Hematopoietic multipotent progenitor cell treated with erythropoietin and hydrocortisone succinate and interleukin-3 and kit ligand, for 15 days (in vitro differentiated cells): Measurements from ENCODE around the gene TRABD2B.
"Not testable (repeated sequence)": the region's sequence is repeated elsewhere in the genome, so short reads cannot be mapped to it uniquely, and the experiment has no call there.

ENCODE experiments used
- DNase-seq: peaks from one replicate; pipeline ENCODE4 v3.0.0-alpha.2; 2015; ENCODE audit warnings: low spot score

The TRABD2B gene

DNA sequence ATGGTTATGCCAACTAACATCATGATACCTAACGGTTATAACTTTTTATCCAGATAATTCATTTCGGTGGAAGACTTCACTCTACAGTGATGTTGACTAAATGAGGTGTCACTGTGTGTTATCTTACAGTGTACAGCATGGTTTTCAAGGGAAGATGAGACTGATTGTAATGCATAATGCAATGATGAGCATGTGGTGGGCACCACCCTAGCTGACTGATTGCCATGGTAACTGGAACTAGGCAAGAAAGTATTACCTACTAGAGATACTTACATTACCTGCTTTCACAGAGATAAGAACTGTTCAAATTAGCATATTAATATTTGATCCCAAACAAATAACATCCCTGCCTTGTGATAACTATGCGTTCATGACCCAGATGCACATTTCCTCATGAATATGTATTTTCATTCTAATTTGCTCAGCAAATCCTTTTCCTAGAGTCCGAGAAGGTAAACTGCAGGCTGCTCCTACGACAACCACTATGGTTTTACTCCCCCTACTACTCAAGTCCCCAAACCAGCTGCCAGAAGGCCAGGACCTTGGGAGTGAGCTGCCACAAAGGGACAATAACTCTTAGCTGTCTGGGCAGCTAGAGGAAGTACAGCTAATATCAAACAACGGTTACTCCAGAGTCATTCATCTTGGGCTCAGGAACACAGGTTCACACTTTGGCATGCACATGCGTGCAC lies 29.2 kb downstream of the TRABD2B start:
- no peak for DNase-seq

DNA sequence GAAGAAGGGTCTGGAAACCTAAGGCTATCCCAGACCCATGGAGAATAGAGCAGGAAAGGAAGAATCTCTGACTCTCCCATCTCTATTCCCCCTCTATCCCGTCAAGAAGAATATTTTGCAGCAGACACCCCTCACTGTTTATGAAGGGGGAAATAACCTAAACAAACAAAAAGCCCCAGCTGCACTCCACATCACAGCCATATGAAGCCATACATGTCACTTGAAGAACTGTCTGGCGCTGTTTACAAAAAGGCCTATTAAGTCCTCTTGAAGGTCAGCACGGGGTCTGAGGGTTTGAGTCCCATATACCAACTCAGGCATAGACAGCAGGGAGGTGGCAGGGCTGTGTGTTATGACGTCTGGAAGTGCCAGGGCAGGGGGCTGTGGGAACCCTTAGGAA lies 31.4 kb downstream of the TRABD2B start:
- no peak for DNase-seq

DNA sequence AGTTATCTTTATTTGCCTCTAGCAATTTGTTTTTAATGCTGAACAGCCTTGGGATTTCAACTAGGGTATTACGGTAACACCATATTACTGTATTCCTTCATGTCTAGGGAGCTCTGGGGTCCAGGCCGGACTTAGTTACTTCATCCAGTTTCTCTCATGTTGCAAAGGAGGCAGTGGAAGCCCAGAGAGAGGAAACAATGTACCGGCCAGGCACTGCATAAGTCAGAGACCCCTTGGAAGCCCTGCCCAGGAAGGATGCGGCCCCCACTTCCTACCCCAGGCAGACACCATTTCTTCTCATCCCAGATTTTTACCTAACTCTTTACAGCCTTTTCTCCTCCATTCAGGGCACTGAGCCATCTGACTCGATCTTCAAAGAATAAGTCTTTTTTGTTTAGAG lies 32.5 kb downstream of the TRABD2B start:
- DNase-seq: no peak

DNA sequence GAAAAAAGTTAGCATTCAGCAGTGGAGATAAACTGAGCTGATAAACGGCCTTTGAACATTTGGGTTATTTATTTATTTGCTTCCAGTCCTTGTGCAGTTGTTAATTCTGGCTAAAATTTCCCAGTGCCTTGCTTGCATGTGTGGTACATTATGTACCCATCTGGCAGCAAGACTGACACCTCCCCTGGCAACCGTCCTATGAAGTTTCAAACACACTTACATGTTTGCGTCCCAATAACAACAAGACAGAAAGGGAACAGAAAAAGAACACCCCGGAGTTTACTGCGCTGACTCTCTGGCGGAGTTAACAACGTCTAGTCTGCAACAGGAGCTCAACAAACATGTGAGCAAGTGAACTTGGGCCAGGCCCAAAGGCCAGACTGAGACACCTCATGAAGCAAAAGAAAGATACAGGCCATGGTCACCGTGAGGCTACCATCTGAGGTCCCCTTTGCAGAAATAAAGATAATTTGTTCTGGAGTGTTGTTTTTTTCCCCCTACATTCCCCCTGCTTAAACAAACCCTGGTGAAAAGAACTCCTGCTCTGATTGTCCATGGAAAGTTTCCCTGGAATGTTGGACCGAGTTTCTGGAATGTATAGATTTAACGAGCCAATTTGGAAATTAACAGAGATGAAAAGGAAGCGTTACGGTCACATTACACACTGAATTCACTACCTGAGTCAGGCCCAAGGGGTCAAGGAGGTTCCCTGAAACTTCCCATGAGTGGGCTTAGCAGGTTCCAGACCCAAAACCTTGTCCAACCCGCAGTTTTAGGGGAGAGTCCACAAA lies 33.4 kb downstream of the TRABD2B start:
- DNase-seq: no peak

DNA sequence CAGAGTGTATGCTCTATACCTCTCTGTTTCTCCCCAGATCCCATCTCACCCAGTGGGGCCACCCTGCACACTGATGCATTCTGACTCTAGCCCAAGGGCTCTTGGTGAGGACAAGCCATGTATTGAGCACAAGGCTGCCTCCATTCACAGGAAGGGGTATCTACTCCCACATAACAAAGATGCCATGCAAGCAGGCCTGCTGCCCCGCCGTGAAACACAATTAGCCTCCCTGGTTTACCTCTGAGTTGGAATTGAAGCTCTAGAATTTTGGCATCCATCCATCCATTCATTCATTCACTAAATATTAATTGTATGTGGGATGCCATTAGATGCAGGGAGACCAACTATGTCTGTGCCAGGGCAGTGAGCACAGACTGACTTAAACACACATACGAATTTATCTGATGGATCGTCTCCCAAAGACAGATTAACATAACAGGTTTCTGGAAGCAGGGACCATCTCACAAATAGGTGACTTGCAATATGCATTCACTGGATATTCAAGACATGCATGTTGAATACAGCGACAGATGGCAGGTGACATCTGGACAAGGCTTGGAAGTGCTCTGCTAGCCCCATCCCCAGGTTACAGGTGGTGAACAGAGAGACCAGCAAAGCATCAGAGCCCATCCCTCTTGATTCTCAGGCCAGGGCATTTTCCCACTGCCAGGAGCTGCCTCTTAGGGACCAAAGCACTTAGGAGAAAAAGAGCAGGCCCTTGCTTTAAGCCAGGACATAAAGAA lies 34.3 kb downstream of the TRABD2B start:
- no peak for DNase-seq

DNA sequence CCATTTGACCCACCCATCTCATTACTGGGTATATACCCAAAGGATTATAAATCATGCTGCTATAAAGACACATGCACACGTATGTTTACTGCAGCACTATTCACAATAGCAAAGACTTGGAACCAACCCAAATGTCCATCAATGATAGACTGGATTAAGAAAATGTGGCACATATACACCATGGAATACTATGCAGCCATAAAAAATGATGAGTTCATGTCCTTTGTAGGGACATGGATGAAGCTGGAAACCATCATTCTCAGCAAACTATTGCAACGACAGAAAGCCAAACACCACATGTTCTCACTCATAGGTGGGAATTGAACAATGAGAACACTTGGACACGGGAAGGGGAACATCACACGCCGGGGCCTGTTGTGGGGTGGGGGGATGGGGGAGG lies 35.4 kb downstream of the TRABD2B start:
- not testable (repeated sequence) for DNase-seq

DNA sequence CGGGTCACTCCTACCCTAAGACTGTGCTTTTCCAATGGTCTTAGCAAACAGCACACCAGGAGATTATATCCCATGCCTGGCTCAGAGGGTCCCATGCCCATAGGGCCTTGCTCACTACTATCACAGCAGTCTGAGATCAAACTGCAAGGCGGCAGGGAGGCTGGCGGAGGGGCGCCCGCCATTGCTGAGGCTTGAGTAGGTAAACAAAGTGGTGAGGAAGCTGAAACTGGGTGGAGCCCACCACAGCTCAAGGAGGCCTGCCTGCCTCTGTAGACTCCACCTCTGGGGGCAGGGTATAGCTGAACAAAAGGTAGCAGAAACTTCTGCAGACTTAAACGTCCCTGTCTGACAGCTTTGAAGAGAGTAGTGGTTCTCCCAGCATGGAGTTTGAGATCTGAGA lies 40.7 kb downstream of the TRABD2B start:
- not testable (repeated sequence) for DNase-seq

DNA sequence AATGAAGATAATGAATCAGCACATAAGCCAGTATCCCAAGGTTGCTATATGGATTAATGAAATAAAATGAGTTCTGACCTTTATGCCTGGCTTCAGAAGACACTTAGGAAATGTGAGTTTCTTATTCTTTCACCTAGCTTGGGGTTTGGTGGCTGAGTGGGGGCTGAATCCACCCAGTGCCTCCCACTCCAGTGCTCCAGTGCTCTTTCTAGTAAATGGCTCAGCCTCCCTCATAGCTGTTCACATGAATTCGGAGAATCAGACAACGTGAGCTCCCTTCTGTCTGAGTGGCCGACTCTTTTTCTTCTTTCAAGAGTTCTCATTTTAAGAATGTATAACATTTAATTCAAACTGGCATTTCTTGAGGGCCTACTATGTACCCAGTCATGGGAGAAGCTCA lies 43.5 kb downstream of the TRABD2B start:
- DNase-seq: no peak

DNA sequence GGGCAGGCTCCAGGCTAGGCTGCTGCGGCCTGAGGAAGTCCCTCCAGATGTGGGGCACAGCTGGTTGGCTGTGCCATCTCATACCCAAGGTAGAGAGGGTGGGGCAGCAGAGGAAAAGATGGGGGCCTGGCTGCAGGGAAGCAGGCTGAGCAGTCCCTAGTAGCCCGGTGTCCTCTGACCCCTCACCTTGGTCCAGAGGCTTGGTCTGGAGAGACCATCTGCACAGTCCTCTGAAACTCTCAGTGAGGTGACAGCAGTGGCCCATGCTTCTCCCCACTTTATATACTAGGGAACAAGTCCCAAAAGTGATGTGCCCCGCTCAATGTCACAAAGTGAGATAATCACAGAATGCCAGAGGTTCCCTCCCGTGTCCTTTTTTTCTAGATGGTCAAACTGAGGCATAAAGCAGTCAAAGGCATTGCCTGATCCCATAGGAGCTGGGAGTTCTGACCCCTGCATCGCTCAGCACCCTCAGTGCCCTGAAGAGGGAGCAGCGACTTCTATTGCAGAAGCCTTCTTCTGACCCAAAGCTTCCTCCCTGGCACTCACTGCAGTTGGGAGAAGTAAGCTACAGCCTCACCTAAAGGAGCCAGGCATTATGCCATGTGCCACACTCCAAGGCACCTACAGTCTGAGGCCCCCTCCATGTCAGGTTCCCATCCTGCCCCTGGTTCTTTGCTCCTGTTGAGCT lies 45.5 kb downstream of the TRABD2B start:
- DNase-seq: no peak

DNA sequence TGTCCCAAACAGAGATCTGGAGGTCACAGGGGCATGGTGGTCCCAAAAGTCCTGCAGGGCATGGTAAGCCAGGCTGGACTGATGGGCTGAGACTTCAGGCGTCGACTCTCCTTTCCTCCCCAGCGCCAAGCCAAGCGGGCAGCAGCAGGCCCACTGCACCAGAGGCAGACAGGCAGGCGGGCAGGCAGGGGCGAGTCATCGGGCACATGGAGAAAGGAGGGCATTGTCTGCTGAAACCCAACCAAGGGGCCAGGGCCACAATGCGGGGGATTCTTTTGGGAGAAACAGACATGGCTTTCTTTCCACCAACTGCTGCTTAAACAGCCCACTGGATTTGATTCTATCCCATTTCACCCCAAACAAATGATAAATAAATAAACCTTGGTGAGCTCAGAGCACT lies 46.2 kb downstream of the TRABD2B start:
- no peak for DNase-seq

DNA sequence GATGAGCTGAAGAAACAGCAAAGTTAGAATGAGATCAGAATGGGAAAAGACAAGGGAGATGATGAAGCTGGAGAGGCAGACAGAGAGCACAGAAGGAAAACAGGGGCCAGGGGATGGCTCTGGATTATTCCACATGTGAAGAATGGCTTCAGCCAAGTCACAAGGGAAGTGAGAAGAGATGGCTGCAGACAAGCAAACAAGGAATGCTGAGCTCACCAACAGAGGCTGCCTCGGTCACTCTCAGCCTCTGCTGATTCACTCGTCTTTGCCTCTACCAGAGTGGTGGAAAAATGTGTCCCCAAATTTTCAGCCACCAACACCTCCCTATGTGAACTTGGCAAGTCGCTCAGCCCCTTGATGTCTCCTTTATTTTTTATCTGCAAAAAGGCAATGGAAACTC lies 46.7 kb downstream of the TRABD2B start:
- DNase-seq: no peak

DNA sequence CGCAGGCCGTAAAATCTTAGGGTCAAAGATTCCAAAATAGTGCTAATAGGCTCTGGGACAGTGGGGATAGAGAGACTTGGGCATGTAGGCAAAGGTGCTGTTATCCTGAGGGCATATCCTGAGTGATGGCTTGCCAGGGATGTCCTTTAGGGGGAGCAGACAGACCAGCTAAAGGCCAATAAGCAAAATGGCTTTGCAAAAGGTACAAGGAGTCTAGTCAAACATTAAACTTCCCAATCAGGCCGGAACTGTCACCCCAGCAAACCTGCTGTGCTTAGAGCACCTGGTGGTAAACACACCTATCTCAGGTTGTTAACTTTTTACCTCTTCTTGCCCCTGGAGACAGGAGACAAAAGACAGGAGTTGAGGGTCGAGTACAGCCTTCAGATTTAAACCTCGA lies 49.1 kb downstream of the TRABD2B start:
- DNase-seq: no peak

DNA sequence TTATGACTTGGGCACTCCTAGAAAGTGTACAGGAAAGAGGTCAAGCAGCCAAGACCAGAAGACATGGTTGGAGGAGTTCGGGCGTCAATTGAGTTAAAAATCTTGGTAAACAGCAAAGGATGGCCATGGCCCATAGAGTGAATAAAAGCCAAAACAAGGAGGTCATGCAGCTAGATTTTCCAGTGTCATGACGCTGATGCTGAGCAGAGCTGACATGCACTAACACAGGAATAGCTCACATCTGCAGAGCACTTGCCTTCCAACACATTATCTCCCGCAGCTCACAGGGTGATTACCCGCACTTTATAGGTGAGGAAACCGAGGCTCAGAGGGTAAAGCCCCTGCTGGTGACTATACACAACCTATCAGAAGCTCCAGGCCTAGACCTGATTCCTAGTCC lies 49.7 kb downstream of the TRABD2B start:
- DNase-seq: no peak

DNA sequence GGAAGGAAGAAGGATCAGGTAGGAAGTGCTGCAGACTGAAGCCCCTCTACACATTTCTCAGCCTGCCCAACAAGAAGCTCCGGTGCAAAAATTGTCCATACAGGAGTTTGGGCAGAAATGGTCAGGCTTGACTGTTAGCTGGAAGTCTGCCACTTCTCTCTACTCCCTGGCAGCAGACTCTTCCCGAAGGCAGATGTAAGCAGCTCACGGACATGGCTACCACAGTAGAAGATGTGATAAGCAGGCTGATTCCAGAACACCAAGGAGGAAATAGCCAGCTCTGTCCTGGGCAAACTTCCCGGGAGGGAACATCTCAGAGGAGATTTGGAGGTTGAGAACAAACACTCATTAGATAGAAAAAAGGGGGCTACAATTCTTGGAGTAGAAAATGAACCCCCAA lies 52.6 kb downstream of the TRABD2B start:
- DNase-seq: no peak

DNA sequence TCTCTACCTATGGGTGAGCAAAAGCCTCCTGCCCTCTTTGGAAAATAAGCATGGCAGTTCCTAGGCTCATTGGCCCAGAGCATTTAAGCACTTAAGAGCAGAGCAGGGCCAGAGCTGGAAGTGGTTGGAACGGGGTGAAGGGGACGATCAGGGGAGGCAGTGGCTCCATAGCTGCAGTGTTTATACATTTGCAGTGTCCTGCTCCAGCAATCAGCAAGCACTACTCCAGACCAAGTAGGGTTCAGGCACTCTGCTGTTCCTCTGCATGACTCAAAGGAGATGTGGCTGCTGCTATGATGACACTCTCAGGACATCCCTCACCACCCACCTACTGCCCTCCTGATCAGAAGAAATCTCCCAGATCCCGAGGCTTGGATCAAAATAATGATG lies 55.0 kb downstream of the TRABD2B start:
- no peak for DNase-seq

DNA sequence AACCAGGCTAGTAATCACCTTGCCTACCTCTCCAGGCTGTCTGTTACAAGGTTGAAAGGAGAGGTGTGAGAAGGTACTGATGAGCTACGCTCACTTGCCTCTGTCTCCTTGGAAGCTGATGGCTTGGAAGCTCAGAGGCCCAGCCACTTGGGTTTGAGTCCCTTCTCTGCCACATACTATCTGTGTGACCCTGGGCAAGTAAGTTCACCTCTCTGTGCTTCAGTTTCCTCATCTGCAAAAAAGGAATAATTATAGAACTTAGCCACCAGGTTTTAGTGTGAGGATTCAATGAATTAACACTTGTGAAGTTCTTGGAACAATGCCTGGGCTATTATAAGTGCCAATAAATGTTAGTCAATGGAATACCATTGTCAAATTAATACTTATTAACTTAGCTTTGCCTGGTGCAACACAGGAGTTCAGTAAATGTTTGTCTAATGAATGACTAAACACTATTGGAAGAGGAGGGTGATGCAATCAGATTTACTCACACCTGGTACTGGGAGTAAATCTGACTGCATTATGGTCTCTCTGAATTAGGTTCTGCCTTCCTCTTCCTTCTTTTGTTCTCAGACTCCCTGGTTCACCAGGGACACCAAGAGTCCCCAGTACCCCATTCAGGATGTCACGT lies 55.5 kb downstream of the TRABD2B start:
- no peak for DNase-seq

DNA sequence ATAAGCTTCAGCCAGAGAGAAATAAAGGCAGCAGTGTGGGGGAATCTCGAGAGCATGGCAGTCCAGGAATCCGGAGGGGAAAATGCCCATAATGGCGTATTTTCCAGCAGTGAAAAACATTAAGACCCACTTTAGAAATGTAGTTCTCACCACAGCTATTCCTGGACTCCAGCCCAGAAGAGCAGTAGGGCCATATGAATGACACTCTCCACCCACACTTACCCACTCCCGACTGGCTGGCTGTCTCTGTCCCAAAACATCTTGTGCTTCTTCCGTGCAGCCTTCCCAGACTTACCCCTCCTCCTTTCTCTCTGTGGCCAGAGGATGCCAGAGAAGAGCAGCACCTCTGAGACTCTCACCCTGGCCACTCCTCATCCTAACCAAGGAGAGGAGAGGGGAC lies 56.4 kb downstream of the TRABD2B start:
- DNase-seq: no peak

DNA sequence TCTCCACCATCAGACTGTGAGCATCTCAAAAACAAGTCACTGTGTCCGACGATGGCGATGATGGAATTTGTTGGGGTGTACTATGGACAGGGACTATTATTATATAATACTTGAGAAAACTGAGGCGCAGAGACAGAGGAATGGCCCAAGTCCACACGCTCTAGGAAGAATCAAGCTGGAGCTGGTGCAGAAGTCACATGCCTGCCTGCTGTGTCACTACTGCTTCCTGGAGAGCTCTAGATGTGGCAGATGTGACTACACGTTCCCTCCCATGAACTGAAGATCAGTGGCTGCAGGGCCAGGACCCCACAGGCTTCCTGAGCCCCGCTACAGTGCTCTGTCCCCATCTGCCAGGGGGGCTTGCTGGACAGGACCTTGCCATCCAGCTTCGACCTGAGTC lies 56.9 kb downstream of the TRABD2B start:
- DNase-seq: no peak

DNA sequence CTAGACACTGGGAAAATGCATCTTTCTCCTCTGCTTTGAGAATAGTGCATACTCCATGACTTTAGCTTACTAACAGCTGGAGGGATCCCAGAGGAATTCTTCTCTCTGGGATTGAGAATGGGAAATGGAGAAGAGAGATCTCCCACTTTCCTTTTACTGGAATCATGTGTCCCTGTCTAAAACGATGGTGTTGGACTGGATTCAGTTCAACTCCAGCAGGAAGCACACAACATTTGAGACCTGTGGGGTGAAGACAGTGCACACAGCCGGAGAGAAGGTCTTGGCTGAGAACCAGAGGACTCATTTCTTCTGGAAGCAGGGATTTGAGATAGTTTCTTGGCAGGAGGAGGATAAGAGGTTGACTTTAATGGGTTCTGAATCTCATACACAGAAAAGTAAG lies 58.7 kb downstream of the TRABD2B start:
- DNase-seq: no peak

DNA sequence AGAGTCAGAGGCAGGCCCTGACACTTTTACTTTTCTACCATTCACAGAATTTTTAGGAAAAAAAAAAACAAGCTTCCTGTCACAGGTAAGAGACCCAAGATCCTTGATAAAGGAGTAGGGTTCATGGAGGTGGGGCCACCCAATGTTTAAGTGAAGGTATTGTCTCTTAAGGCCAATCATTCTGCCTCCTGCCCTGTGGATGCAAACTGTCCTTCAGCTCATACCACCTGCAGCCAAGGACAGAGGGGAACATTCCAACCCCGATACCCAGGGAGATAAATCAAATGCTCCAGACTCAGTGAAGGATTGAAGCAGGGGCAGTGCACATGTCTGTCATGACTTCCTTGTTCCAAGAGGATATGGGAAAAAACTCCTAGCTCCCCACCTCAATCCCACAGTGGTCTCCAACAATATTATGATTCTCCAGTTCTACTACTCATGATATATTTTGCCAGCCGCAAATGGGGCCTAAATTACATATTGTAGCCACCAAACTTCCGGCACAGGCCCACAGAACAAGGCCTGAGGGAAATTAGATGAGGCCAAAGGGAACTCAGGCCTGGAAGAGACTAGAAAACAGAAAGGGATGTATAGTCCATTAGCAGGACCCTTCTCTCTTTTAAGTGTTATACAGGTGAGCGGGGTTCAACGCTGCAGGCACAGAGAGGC lies 59.5 kb downstream of the TRABD2B start:
- DNase-seq: no peak

DNA sequence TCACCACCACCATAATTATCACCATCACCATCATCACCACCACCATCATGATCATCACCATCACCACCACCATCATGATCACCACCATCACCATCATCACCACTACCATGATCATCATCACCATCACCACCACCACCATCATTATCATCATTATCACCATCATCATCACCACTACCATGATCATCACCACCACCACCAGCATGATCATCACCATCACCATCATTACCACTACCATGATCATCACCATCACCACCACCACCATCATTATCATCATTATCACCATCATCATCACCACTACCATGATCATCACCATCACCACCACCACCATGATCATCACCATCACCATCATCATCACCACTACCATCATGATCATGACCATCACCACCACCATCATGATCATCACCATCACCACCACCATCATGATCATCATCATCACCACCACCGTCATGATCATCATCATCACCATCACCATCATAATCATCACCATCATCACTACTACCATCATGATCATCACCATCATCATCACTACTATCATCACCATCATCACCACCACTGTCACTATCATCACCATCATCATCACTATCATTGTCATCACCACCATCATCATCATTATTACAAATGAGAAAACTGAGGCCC lies 60.2 kb downstream of the TRABD2B start:
- DNase-seq: no peak
